ENCODE data around the gene SLC39A9.
"Not testable (repeated sequence)": the region's sequence is repeated elsewhere in the genome, so short reads cannot be mapped to it uniquely, and the experiment has no call there.

The SLC39A9 gene

DNA sequence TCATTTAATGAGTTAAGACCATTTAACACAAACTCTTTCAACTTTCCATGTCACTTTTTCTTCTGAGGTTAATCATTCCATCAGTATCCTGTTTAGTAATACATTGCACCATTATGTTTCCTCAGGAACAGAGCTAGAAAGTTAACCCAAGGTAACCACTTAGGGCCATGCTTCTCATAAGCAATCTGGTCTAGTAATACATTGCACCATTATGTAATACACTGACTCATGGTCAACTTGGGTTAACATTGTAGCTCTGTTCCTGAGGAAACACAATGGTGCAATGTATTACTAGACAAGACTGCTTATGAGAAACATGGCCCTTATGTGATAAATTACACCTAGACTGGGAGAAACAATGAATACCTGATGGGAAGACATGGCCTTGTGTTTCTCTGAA is 22.1 kb upstream of the SLC39A9 start:
- TF ChIP-seq, protein P1, sequence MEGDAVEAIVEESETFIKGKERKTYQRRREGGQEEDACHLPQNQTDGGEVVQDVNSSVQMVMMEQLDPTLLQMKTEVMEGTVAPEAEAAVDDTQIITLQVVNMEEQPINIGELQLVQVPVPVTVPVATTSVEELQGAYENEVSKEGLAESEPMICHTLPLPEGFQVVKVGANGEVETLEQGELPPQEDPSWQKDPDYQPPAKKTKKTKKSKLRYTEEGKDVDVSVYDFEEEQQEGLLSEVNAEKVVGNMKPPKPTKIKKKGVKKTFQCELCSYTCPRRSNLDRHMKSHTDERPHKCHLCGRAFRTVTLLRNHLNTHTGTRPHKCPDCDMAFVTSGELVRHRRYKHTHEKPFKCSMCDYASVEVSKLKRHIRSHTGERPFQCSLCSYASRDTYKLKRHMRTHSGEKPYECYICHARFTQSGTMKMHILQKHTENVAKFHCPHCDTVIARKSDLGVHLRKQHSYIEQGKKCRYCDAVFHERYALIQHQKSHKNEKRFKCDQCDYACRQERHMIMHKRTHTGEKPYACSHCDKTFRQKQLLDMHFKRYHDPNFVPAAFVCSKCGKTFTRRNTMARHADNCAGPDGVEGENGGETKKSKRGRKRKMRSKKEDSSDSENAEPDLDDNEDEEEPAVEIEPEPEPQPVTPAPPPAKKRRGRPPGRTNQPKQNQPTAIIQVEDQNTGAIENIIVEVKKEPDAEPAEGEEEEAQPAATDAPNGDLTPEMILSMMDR (IDR thresholded peaks at IDR 0.05; ENCODE audit: low read depth, low read length): no peak

DNA sequence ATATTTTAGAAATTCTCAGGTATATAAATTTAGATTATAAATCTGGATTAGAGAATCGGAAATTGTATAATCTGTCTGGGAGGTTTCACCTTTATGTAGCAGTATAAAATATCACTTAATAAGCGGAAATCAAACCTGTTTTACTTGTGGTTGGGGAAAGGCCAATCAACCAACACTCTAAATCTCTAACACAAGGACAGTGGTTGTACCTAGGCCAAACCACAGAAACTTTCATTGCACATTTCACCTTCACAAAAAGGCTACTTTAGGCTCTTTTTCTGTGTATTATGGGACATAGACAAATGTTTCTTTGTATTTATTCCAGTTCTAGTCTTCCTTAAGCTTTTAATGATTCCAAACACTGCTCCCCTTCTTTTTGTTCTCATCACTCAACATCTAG is 20.2 kb upstream of the SLC39A9 start:
- TF ChIP-seq, protein P1 (IDR thresholded peaks at IDR 0.05; ENCODE audit: low read depth, low read length): no peak
- no peak overlapping the region for H3K4me3 ChIP-seq (ENCODE audit: low read depth, low read length)

More for the DNA sequence above, 22.1 kb upstream of the SLC39A9 start:
- no peak overlapping the region for H3K4me3 ChIP-seq (ENCODE audit: low read depth, low read length)

DNA sequence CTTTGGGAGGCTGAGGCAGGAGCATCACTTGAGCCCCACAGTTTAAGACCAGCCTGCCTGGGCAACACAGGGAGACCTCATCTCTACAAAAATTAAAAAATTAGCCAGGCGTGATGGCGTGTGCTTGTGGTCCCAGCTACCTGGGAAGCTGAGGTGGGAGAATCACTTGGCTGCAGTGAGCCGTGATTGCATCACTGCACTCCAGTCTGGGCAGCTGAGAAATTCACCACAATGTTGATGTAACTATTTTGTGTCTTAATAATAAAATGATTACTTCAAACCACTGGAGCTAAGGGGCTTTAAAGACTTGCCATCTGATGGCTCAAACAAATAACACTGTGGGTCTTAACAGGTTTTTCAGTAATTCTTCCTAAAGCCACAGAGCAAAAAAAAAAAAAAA is 11.2 kb upstream of the SLC39A9 start:
- H3K4me3 ChIP-seq (ENCODE audit: low read depth, low read length): no peak overlapping the region
- TF ChIP-seq, protein P1 (IDR thresholded peaks at IDR 0.05; ENCODE audit: low read depth, low read length): no peak

DNA sequence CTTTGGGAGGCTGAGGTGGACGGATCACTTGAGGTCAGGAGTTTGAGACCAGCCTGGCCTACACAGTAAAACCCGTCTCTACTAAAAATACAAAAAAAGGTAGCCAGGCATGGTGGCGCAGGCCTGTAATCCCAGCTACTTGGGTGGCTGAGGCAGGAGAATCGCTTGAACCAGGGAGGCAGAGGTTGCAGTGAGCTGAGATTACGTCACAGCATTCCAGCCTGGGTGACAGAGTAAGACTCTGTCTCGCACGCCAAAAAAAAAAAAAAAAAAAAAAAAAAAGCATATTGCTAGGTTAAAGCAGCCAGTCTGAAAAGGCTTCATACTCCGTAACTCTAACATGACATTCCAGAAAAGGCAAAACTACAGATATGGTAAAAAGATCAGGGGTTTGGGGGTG is 7.1 kb upstream of the SLC39A9 start:
- not testable (repeated sequence) for H3K4me3 ChIP-seq (ENCODE audit: low read depth, low read length)

DNA sequence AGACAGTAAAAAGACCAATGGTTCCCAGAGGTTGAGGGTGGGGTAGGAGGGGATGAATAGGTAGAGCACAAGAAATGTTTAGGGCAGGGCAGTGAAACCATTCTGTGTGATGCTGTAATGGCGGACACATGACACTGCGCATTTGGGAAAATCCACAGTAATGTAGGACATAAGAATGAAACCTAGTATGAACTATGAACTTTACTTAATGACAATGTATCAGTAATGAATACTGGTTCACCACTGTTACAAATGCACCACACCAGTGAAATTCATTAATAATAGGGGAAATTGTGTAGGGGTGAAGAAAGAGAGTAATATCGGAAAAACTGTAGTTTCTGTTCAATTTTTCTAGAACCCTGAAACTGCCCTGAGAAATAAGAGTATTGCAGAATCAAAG is 6.0 kb upstream of the SLC39A9 start:
- TF ChIP-seq, protein P1 (IDR thresholded peaks at IDR 0.05; ENCODE audit: low read depth, low read length): no peak
- no peak overlapping the region for H3K4me3 ChIP-seq (ENCODE audit: low read depth, low read length)

DNA sequence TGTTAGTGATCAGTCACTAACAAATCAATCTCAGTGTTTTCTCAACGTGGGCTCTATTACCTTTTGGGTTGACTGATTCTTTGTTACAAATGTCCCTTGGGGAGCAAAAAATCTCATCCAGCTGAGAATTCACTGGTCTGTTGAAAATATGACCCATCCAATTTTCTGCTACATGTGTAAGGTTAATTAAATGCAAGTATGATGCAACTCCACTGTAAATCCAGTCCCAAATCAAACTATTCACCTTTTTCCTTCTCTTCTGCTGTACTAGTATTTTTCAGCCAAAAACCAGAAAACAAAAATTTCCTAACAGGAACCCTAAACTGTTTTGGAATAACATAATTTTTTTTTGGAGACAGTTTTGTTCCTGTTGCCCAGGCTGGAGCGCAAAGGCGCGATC is 2.6 kb upstream of the SLC39A9 start:
- no peak overlapping the region for H3K4me3 ChIP-seq (ENCODE audit: low read depth, low read length)
- TF ChIP-seq, protein P1 (IDR thresholded peaks at IDR 0.05; ENCODE audit: low read depth, low read length): no peak

DNA sequence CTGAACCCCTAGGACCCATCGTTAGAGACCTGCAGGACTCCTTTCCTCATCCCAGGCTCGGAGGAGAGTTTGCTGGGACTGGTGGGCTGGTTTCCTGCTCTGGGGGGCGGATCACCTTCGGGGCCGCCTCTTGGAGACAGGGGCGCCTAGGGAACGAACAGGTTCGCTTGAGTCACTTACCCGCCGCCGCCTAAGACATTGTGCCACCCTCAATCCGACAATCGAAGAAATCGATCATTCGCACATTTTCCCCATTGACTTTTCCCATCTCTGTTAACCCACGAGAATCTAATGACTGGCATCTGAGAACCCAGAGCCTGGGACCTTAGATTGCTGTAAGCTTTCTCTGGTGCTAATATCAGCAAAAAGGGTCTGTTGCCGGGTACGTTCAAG is 322 bp downstream of the SLC39A9 start:
- TF ChIP-seq, protein P1 (IDR thresholded peaks at IDR 0.05; ENCODE audit: low read depth, low read length): no peak
- H3K4me3 ChIP-seq (ENCODE audit: low read depth, low read length): peak overlapping the region; percentile 93

DNA sequence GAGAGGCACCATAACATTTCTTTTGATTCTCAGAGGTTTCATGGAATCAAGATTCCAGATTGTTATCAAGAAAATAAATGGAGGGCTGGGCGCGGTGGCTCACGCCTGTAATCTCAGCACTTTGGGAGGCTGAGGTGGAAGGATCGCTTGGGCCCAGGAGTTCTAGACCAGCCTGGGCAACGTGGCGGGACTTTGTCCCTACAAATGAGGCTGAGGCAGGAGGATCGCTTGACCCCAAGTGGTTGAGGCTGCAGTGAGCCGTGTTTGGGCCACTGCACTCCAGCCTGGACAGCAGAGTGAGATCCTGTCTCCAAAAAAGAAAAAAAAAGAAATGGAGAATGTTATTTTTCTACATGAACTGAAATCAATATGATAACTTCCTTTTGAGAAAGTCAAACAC is 1.3 kb downstream of the SLC39A9 start:
- H3K4me3 ChIP-seq (ENCODE audit: low read depth, low read length): peak overlapping the region; percentile 93
- TF ChIP-seq, protein P1 (IDR thresholded peaks at IDR 0.05; ENCODE audit: low read depth, low read length): no peak

All from WI38 (cell line).